Kidney (tissue), 14 donors: Measurements from ENCODE around the gene TAOK1. TPM values are rescaled to one million over a fixed set of nuclear protein-coding genes. Genes with fewer than 3 reads are reported as not detected.
A peak's percentile ranks its signal among the peaks of the same experiment; 100 is the strongest.

Source experiments
- DNase-seq, 5 donors: peaks; one replicate each; pipeline ENCODE4 v3.0.0-alpha.2; 2013 to 2020
- FAIRE-seq: peaks from 2 replicates; lab custom pipeline; 2012; peaks lifted over from hg19 to GRCh38; lab: Jason Lieb, UNC
- H3K27ac ChIP-seq, 2 donors: one replicate each; pipeline ENCODE4 v1.7.0; 2013; ENCODE audit warnings: low read depth in 2 of 2, low read length in 2 of 2, inconsistent platforms in 1 of 2
- H3K27me3 ChIP-seq: one replicate; pipeline ENCODE4 v1.7.1; 2013; ENCODE audit warnings: low read length, inconsistent platforms; ENCODE audit not compliant: control insufficient read depth, insufficient read depth
- H3K36me3 ChIP-seq, 3 donors: one replicate each; pipeline versions ENCODE4 v1.7.0 to v1.7.1; 2013; ENCODE audit warnings: low read length in 3 of 3, control low read depth in 1 of 3, inconsistent platforms in 1 of 3; ENCODE audit not compliant: insufficient read depth in 3 of 3, control insufficient read depth in 2 of 3
- H3K4me1 ChIP-seq, 3 donors: one replicate each; pipeline versions ENCODE4 v1.7.0 to v1.7.1; 2013; ENCODE audit warnings: low read length in 3 of 3, inconsistent platforms in 1 of 3, low read depth in 1 of 3; ENCODE audit not compliant: control insufficient read depth in 2 of 3, insufficient read depth in 2 of 3
- H3K4me3 ChIP-seq, 3 donors: one replicate each; pipeline versions ENCODE4 v1.7.0 to v1.8.1; 2013; ENCODE audit warnings: low read length in 3 of 3, control low read depth in 1 of 3, inconsistent platforms in 1 of 3
- H3K9ac ChIP-seq, 3 donors: one replicate each; pipeline versions ENCODE4 v1.7.0 to v1.7.1; 2013; ENCODE audit warnings: low read length in 3 of 3, control low read depth in 1 of 3, inconsistent platforms in 1 of 3
- H3K9me3 ChIP-seq, 3 donors: one replicate each; pipeline versions ENCODE4 v1.7.0 to v1.7.1; 2013; ENCODE audit warnings: low read length in 3 of 3, control low read depth in 1 of 3, inconsistent platforms in 1 of 3; ENCODE audit not compliant: control insufficient read depth in 2 of 3, insufficient read depth in 1 of 3
- intact Hi-C: fragments of 100-400 bp; cut with DNase I; formaldehyde crosslinking; loops from one replicate; pipeline ENCODE4 v1.11.1; 2022
- polyA plus RNA-seq: library from polyadenylated mRNA; stranded (reverse); fragments of 350-450 nt; fragmentation: Illumina TruSeq; extraction: RNeasy Lipid Tissue Mini Kit (QIAGEN cat#74804); gene quantifications from one replicate; pipeline ENCODE4 v1.2.3, GENCODE V29; 2014; ENCODE audit warnings: low read depth, low replicate concordance; ENCODE audit not compliant: insufficient read depth
- total RNA-seq: library from RNA; stranded (reverse); fragmentation: NEBNext Ultra II Directional; extraction: Animal tissue kit (Norgen Biotek cat#: 25700); gene quantifications from one replicate; pipeline ENCODE4 v1.2.1, GENCODE V29; 2021
- TF ChIP-seq, protein P1 (sequence below): IDR thresholded peaks from 3 replicates; pipeline ENCODE4 v1.5.1; 2012; ENCODE audit warnings: mild to moderate bottlenecking, moderate library complexity, borderline replicate concordance; ENCODE audit not compliant: insufficient read depth; ENCODE audit errors: extremely low read depth
- donor health status: control.
- donor health status: control.
- donor health status: control.
- donor health status: control.
- donor health status: control.
- donor health status: DM: yes; HTN: yes; CAD: no.
- donor health status: Normal renal cell carcinoma (clear cell type).

The TAOK1 gene
- total and polyA plus RNA-seq, 2 donors from 2014 or later: 5.0 to 74.9 TPM

DNA sequence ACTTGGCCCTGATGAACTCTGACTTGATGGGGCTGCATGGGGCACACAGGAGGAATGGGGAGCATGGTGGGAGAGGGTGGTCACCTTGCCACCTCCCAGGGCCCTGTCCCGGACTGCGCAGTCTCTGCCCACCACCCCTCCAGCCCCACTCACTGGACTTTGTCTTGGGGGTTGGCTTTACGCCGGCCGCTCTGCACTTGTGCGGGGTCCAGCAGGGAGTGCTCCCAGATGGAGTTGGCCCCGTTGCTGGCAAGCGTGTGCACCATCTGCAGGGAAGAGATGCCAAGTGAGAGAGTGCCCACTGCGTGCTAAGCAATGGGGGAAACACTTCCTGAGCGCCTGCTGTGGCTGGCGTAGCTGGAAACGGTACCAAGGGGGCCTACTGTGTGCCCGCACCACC lies 192.6 kb downstream of the TAOK1 start:
- FAIRE-seq (no peak), DNase-seq (peak in 1 of 5 donors; percentile 33)
- Histone ChIP-seq H3K36me3 (peaks cover 0 to 12% (median 8%) of the 10 kb centered on the region in 3 donors), H3K9me3 (no peaks in the 10 kb centered on the region), H3K9ac (no peak overlapping the region), H3K27ac (no peak overlapping the region), H3K27me3 (no peaks in the 10 kb centered on the region), H3K4me3 (no peak overlapping the region), H3K4me1 (peaks cover 0 to 23% (median 8%) of the 10 kb centered on the region in 3 donors)
- intact Hi-C loops: no loop called here
- TF ChIP-seq, protein P1, sequence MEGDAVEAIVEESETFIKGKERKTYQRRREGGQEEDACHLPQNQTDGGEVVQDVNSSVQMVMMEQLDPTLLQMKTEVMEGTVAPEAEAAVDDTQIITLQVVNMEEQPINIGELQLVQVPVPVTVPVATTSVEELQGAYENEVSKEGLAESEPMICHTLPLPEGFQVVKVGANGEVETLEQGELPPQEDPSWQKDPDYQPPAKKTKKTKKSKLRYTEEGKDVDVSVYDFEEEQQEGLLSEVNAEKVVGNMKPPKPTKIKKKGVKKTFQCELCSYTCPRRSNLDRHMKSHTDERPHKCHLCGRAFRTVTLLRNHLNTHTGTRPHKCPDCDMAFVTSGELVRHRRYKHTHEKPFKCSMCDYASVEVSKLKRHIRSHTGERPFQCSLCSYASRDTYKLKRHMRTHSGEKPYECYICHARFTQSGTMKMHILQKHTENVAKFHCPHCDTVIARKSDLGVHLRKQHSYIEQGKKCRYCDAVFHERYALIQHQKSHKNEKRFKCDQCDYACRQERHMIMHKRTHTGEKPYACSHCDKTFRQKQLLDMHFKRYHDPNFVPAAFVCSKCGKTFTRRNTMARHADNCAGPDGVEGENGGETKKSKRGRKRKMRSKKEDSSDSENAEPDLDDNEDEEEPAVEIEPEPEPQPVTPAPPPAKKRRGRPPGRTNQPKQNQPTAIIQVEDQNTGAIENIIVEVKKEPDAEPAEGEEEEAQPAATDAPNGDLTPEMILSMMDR: no peak

DNA sequence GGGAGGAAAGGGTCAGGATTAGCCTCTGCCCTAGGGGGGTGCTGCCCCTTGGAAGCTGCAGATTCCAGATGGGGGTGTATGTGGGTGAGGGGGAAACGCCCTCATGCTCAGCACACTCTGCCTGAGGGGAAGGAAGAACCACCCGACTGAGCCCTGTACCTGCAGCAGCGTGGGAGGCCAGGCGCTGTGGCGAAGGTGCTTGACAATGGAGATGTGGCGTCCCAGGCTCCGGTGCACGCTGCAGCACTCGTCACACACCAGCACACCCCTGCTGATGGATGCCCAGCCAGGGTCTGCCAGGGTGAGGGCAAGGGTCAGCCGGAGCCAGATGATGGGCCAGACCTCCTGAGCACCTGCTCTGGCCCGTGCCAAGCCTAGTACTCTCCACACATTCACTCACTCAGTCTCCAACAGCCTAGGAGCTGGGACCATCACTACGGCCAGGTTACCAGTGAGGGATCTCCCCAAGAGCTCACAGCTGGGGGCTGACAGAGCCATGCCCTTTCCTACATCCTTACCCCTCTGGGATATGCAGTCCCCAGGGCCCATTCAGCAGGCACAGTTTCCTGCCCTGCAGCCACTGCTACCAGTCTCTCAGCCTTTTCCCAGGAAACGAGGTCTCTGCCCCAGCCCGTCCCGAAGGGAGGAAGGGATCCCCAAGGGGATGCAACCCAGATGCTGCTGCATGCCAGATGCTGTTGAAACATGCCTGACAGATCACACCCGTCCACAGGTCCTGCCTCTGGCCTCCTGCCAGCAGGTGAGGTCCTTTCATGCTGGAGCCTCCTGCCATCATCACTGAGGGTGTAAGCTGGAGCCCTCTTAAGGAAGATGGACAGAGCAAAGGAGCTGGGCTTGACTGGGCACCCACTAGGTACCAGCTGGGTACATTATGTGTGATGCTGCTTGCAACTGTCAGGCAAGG lies 193.4 kb downstream of the TAOK1 start:
- DNase-seq: peak in 1 of 5 donors; percentile 44
- H3K9ac ChIP-seq: no peak overlapping the region
- H3K27me3 ChIP-seq: no peaks in the 10 kb centered on the region
- no peak for FAIRE-seq
- peaks cover 0 to 31% (median 16%) of the 10 kb centered on the region in 3 donors for H3K4me1 ChIP-seq
- H3K27ac ChIP-seq: no peak overlapping the region
- TF ChIP-seq, protein P1: no peak
- peaks cover 0 to 6% (median 5%) of the 10 kb centered on the region in 3 donors for H3K36me3 ChIP-seq
- intact Hi-C loops: no loop called here
- H3K4me3 ChIP-seq: no peak overlapping the region
- H3K9me3 ChIP-seq: no peaks in the 10 kb centered on the region

DNA sequence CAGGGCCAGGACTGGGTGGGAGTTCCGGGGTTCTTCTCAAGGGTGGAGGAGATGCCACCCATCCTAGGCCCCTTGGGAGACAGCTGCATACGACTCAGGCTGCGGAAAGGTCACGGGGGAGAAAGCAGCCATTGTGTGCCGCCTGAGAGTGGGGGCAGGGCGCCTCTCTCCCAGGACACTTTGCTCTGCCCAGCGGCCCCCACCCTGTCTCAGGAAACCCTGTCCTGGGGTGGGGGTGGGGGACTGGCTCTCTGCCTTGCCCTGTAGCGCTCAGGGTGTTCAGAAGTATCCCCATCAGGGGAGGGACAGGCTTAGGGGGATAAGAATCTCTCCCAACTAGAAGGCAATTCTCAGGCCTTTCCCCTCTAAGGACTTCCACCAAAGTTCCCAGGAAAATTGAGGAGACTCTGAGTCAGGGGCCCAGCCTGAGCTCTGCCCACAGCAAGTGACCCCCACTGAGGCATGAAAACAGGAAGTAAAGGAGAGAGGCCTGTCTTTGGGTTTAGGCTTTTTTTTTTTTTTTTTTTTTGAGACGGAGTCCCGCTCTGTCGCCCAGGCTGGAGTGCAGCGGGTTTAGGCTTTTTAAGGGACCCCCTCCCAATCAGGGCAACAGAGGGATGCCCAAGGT lies 194.4 kb downstream of the TAOK1 start:
- no peak for FAIRE-seq
- Histone ChIP-seq H3K9ac (no peak overlapping the region), H3K4me3 (peak overlapping the region in 1 of 3 donors; percentile 60), H3K27me3 (no peaks in the 10 kb centered on the region), H3K27ac (peak overlapping the region; percentile 57 to 81), H3K36me3 (peaks cover 0 to 6% (median under 1%) of the 10 kb centered on the region in 3 donors), H3K4me1 (peaks cover 0 to 33% (median 16%) of the 10 kb centered on the region in 3 donors), H3K9me3 (no peaks in the 10 kb centered on the region)
- intact Hi-C loops: no loop called here
- TF ChIP-seq, protein P1: no peak
- DNase-seq: peak in 1 of 5 donors; percentile 47
